ENCODE measurements around the gene AP5M1.
"Not testable (repeated sequence)": the region's sequence is repeated elsewhere in the genome, so short reads cannot be mapped to it uniquely, and the experiment has no call there.

The AP5M1 gene

DNA sequence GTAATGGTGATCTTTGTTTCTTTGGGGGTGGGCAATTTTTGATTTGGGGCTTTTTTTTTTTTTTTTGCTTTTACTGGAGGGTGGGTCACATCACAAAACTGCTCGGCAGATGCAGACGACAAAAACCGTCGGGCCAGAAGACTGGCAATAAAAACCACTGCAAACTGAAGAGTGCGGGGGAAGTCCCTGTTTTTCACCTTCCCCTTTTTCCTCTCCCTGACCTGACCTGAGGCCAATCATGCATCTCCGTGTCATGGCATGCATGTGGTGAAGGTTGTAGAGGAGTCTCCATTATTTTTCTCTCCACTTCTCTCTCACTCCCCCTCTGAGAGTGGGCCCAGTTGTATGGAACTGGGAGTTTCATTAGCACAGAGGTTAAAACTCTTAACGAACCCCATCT is 57.5 kb downstream of the AP5M1 start:
- Histone ChIP-seq H2BK120ac (ENCODE audit: low read depth, low read length) (no peak overlapping the region), H4K5ac (ENCODE audit: low read length) (no peak overlapping the region), H3K4me2 (ENCODE audit: low read length) (no peak overlapping the region), H2AK5ac (ENCODE audit: low read length) (no peak overlapping the region), H3K36me3 (ENCODE audit: control insufficient read depth, insufficient read depth, low read length) (no peaks in the 10 kb centered on the region), H3K79me2 (ENCODE audit: control insufficient read depth, insufficient read depth, low read length) (no peaks in the 10 kb centered on the region), H3K27me3 (ENCODE audit: insufficient read depth, low read length, poor library complexity) (no peaks in the 10 kb centered on the region), H2BK5ac (ENCODE audit: low read length) (no peak overlapping the region), H3K56ac (ENCODE audit: low read length) (no peak overlapping the region), H3K9ac (ENCODE audit: low read length) (no peak overlapping the region), H3K23ac (ENCODE audit: low read length) (no peak overlapping the region), H3K18ac (ENCODE audit: low read length) (no peak overlapping the region), H3K4me1 (ENCODE audit: control insufficient read depth, low read depth, low read length) (no peaks in the 10 kb centered on the region), H3K4me3 (ENCODE audit: low read length) (no peak overlapping the region), H2BK15ac (replicated peaks; ENCODE audit: low read depth) (no peak overlapping the region), H3K4ac (ENCODE audit: low read depth, low read length) (no peak overlapping the region), H3K79me1 (ENCODE audit: low read length) (no peaks in the 10 kb centered on the region), H3K27ac (ENCODE audit: low read depth, low read length) (no peak overlapping the region), H4K8ac (ENCODE audit: low read depth, low read length) (no peak overlapping the region)
- WGBS (ENCODE audit: extremely low coverage, insufficient coverage, low lambda C conversion rate), result no CpG with 5 or more reads among the region's 7 CpGs
- DNase-seq, result no peak

DNA sequence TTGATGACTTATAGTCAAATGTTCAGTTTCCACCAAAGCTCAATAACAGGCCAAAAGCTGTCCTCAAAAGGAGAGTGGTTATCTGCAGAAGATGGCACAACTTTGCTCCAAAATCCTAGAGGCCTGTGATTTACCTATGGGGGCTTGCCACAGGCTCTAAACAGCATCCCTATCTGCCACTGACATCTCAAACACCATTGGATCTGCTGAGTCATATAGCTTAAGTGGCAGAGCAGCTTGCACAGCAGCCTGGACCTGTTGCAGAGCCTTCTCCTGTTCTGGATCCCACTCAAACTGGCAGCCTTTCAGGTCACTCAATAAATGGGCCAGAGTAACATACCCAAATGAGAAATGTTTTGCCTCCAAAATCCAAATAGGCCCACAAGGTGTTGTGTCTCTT is 61.1 kb downstream of the AP5M1 start:
- H3K4me1 ChIP-seq (ENCODE audit: control insufficient read depth, low read depth, low read length), result no peaks in the 10 kb centered on the region
- H3K56ac ChIP-seq (ENCODE audit: low read length), result no peak overlapping the region
- no peak overlapping the region for H4K8ac ChIP-seq (ENCODE audit: low read depth, low read length)
- no peaks in the 10 kb centered on the region for H3K27me3 ChIP-seq (ENCODE audit: insufficient read depth, low read length, poor library complexity)
- H3K79me2 ChIP-seq (ENCODE audit: control insufficient read depth, insufficient read depth, low read length), result no peaks in the 10 kb centered on the region
- no peak overlapping the region for H3K27ac ChIP-seq (ENCODE audit: low read depth, low read length)
- no peak overlapping the region for H2AK5ac ChIP-seq (ENCODE audit: low read length)
- H3K9ac ChIP-seq (ENCODE audit: low read length), result no peak overlapping the region
- no peak overlapping the region for H3K4me3 ChIP-seq (ENCODE audit: low read length)
- no peak overlapping the region for H3K23ac ChIP-seq (ENCODE audit: low read length)
- H4K5ac ChIP-seq (ENCODE audit: low read length), result no peak overlapping the region
- no peaks in the 10 kb centered on the region for H3K79me1 ChIP-seq (ENCODE audit: low read length)
- H3K18ac ChIP-seq (ENCODE audit: low read length), result no peak overlapping the region
- no peak overlapping the region for H2BK15ac ChIP-seq (replicated peaks; ENCODE audit: low read depth)
- no peak overlapping the region for H3K4ac ChIP-seq (ENCODE audit: low read depth, low read length)
- no peaks in the 10 kb centered on the region for H3K36me3 ChIP-seq (ENCODE audit: control insufficient read depth, insufficient read depth, low read length)
- no peak for DNase-seq
- H2BK5ac ChIP-seq (ENCODE audit: low read length), result no peak overlapping the region
- no peak overlapping the region for H2BK120ac ChIP-seq (ENCODE audit: low read depth, low read length)
- no peak overlapping the region for H3K4me2 ChIP-seq (ENCODE audit: low read length)

DNA sequence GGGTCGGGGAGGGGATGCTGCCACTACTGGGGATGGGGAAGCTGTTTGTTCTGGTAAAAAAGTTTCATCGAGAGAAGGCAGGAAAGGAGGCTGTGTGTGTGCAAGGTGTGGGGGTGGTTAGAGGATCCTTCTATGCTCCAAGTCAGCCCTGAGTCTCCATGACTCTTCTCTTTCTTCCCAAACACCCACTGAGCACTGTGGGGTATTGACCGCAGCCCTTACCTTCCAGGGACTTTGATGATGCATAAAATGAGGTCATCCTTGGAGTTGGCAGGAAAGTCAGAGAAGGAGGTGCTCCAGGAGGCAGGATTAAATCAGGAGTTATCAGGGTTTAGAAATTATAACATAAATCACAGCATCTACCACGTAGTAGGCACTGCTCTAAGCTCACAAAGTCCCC is 63.7 kb downstream of the AP5M1 start:
- no CpG with 5 or more reads among the region's 4 CpGs for WGBS (ENCODE audit: extremely low coverage, insufficient coverage, low lambda C conversion rate)
- H3K4ac ChIP-seq (ENCODE audit: low read depth, low read length); H2BK15ac ChIP-seq (replicated peaks; ENCODE audit: low read depth): not testable (repeated sequence)

DNA sequence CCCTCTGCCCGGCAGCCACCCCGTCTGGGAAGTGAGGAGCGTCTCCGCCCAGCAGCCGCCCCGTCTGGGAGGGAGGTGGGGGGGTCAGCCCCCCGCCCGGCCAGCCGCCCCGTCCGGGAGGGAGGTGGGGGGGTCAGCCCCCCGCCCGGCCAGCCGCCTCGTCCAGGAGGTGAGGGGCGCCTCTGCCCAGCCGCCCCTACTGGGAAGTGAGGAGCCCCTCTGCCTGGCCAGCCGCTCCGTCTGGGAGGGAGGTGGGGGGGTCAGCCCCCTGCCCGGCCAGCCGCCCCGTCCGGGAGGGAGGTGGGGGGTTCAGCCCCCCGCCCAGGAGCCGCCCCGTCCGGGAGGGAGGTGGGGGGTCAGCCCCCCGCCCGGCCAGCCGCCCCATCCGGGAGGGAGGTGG is 65.0 kb downstream of the AP5M1 start:
- WGBS (ENCODE audit: extremely low coverage, insufficient coverage, low lambda C conversion rate), result no CpG with 5 or more reads among the region's 31 CpGs
- H3K27ac ChIP-seq (ENCODE audit: low read depth, low read length); H4K5ac ChIP-seq (ENCODE audit: low read length); H3K23ac ChIP-seq (ENCODE audit: low read length); H3K79me2 ChIP-seq (ENCODE audit: control insufficient read depth, insufficient read depth, low read length); H3K56ac ChIP-seq (ENCODE audit: low read length); H3K4me3 ChIP-seq (ENCODE audit: low read length); H2BK120ac ChIP-seq (ENCODE audit: low read depth, low read length); H3K18ac ChIP-seq (ENCODE audit: low read length); H2BK5ac ChIP-seq (ENCODE audit: low read length); H3K4me2 ChIP-seq (ENCODE audit: low read length); H3K27me3 ChIP-seq (ENCODE audit: insufficient read depth, low read length, poor library complexity); H3K4ac ChIP-seq (ENCODE audit: low read depth, low read length); H2AK5ac ChIP-seq (ENCODE audit: low read length); H4K8ac ChIP-seq (ENCODE audit: low read depth, low read length); H3K79me1 ChIP-seq (ENCODE audit: low read length); H3K4me1 ChIP-seq (ENCODE audit: control insufficient read depth, low read depth, low read length); H3K36me3 ChIP-seq (ENCODE audit: control insufficient read depth, insufficient read depth, low read length); H3K9ac ChIP-seq (ENCODE audit: low read length); DNase-seq; H2BK15ac ChIP-seq (replicated peaks; ENCODE audit: low read depth): not testable (repeated sequence)

More for the DNA sequence above, 63.7 kb downstream of the AP5M1 start:
- not testable (repeated sequence) for H3K18ac ChIP-seq (ENCODE audit: low read length); H3K4me3 ChIP-seq (ENCODE audit: low read length); H3K27ac ChIP-seq (ENCODE audit: low read depth, low read length); H3K56ac ChIP-seq (ENCODE audit: low read length); H4K5ac ChIP-seq (ENCODE audit: low read length); H3K9ac ChIP-seq (ENCODE audit: low read length); H2AK5ac ChIP-seq (ENCODE audit: low read length); H3K79me2 ChIP-seq (ENCODE audit: control insufficient read depth, insufficient read depth, low read length); H2BK5ac ChIP-seq (ENCODE audit: low read length); H4K8ac ChIP-seq (ENCODE audit: low read depth, low read length); DNase-seq; H3K27me3 ChIP-seq (ENCODE audit: insufficient read depth, low read length, poor library complexity); H3K4me2 ChIP-seq (ENCODE audit: low read length); H3K36me3 ChIP-seq (ENCODE audit: control insufficient read depth, insufficient read depth, low read length); H3K23ac ChIP-seq (ENCODE audit: low read length); H3K4me1 ChIP-seq (ENCODE audit: control insufficient read depth, low read depth, low read length); H2BK120ac ChIP-seq (ENCODE audit: low read depth, low read length); H3K79me1 ChIP-seq (ENCODE audit: low read length)

DNA sequence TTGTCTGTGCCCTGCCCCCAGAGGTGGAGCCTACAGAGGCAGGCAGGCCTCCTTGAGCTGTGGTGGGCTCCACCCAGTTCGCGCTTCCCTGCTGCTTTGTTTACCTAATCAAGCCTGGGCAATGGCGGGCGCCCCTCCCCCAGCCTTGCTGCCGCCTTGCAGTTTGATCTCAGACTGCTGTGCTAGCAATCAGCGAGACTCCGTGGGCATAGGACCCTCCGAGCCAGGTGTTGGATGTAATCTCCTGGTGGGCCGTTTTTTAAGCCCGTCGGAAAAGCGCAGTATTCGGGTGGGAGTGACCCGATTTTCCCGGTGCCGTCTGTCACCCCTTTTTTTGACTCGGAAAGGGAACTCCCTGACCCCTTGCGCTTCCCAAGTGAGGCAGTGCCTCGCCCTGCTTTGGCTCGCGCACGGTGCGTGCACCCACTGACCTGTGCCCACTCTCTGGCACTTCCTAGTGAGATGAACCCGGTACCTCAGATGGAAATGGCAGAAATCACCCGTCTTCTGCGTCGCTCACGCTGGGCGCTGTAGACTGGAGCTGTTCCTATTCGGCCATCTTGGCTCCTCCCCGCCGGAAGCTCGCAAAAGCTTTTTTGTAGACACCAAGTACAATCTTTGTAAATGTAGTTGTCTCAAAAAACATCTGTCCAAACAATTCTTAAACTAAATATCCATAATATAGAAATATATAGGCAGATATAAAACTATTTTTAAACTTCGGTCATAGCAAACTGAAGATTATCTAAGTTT is 75.0 kb downstream of the AP5M1 start:
- H3K27me3 ChIP-seq (ENCODE audit: insufficient read depth, low read length, poor library complexity); H3K4ac ChIP-seq (ENCODE audit: low read depth, low read length); H4K5ac ChIP-seq (ENCODE audit: low read length); H3K9ac ChIP-seq (ENCODE audit: low read length); H3K4me1 ChIP-seq (ENCODE audit: control insufficient read depth, low read depth, low read length); H3K23ac ChIP-seq (ENCODE audit: low read length); H3K27ac ChIP-seq (ENCODE audit: low read depth, low read length); H3K4me2 ChIP-seq (ENCODE audit: low read length); H3K18ac ChIP-seq (ENCODE audit: low read length); H2AK5ac ChIP-seq (ENCODE audit: low read length); H2BK120ac ChIP-seq (ENCODE audit: low read depth, low read length); H3K79me1 ChIP-seq (ENCODE audit: low read length); H2BK5ac ChIP-seq (ENCODE audit: low read length); H3K4me3 ChIP-seq (ENCODE audit: low read length); H4K8ac ChIP-seq (ENCODE audit: low read depth, low read length); H3K36me3 ChIP-seq (ENCODE audit: control insufficient read depth, insufficient read depth, low read length); H3K79me2 ChIP-seq (ENCODE audit: control insufficient read depth, insufficient read depth, low read length); H2BK15ac ChIP-seq (replicated peaks; ENCODE audit: low read depth): not testable (repeated sequence)
- no CpG with 5 or more reads among the region's 34 CpGs for WGBS (ENCODE audit: extremely low coverage, insufficient coverage, low lambda C conversion rate)
- peak overlapping the region; percentile 34 for H3K56ac ChIP-seq (ENCODE audit: low read length)
- DNase-seq, result peak; percentile 26

DNA sequence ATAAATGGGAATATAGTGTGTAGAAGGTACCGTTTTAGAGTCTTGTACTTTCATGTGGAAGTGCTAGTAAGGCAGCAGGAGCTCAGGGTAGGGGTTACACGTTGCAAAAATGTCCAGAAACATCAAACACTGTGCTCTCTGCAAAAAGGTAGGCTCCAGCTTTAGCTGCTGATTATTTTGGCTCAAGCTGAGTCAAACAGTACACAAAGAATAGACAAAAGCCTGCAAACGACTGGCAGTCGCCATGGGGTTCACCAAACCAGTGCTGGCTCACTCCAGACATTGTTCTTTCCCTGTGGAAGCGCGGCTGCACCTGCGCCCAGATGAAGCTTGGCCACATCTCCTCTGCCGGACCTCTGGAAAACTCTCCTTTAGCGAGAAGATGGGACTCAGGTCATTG is 76.3 kb downstream of the AP5M1 start:
- Histone ChIP-seq H3K56ac (ENCODE audit: low read length) (peak overlapping the region; percentile 5), H3K36me3 (ENCODE audit: control insufficient read depth, insufficient read depth, low read length) (no peaks in the 10 kb centered on the region), H3K23ac (ENCODE audit: low read length) (peak overlapping the region; percentile 9), H3K18ac (ENCODE audit: low read length) (no peak overlapping the region), H3K4me2 (ENCODE audit: low read length) (no peak overlapping the region), H2BK15ac (replicated peaks; ENCODE audit: low read depth) (no peak overlapping the region), H3K79me1 (ENCODE audit: low read length) (no peaks in the 10 kb centered on the region), H2AK5ac (ENCODE audit: low read length) (no peak overlapping the region), H3K27ac (ENCODE audit: low read depth, low read length) (no peak overlapping the region), H3K4ac (ENCODE audit: low read depth, low read length) (no peak overlapping the region), H3K4me1 (ENCODE audit: control insufficient read depth, low read depth, low read length) (no peaks in the 10 kb centered on the region), H3K9ac (ENCODE audit: low read length) (no peak overlapping the region), H3K4me3 (ENCODE audit: low read length) (no peak overlapping the region), H2BK5ac (ENCODE audit: low read length) (no peak overlapping the region), H2BK120ac (ENCODE audit: low read depth, low read length) (no peak overlapping the region), H4K8ac (ENCODE audit: low read depth, low read length) (no peak overlapping the region), H3K79me2 (ENCODE audit: control insufficient read depth, insufficient read depth, low read length) (no peaks in the 10 kb centered on the region), H3K27me3 (ENCODE audit: insufficient read depth, low read length, poor library complexity) (peaks cover 2% of the 10 kb centered on the region), H4K5ac (ENCODE audit: low read length) (no peak overlapping the region)
- DNase-seq, result no peak
- no CpG with 5 or more reads among the region's 9 CpGs for WGBS (ENCODE audit: extremely low coverage, insufficient coverage, low lambda C conversion rate)
